ENCODE results near the gene COLEC11. TPM values are rescaled to one million over a fixed set of nuclear protein-coding genes. Genes with fewer than 3 reads are reported as not detected.

Gene COLEC11
- total and polyA plus RNA-seq, 10 of the 15 experiments (the other 5 are each of a cell fraction or from before 2014, with no cell fraction given): 0.08 to 0.74 (median 0.14) TPM; not detected in 4

- TF ChIP-seq CBX3 (IDR thresholded peaks at IDR 0.05; ENCODE audit: borderline replicate concordance, low read depth) (no peak), SRF (IDR thresholded peaks at IDR 0.05; ENCODE audit: low read depth in 2 of 2, low read length in 2 of 2) (peak in 1 of 2 experiments; percentile 85; a peak in 3 of 4 replicates), HSF1 (IDR thresholded peaks at IDR 0.05; ENCODE audit: low read depth, low read length) (no peak), MYB (IDR thresholded peaks at IDR 0.05; ENCODE audit: borderline replicate concordance, low read depth, low read length) (no peak), ETV6 (conservative IDR thresholded peaks at IDR 0.05 in 1 of 2, IDR thresholded peaks at IDR 0.05 in 1 of 2; ENCODE audit: borderline replicate concordance in 1 of 2, low read depth in 1 of 2) (peak in 1 of 2 experiments; percentile 16; a peak in 1 of 4 replicates), NFYB (IDR thresholded peaks at IDR 0.05; ENCODE audit: insufficient read depth, low read depth, low read length) (no peak), CEBPB (IDR thresholded peaks at IDR 0.05; ENCODE audit: borderline replicate concordance in 1 of 2, low read depth in 2 of 2, low read length in 2 of 2) (no peak), YBX1 (IDR thresholded peaks at IDR 0.05) (no peak), SREBF1 (IDR thresholded peaks at IDR 0.05; ENCODE audit: low read length) (no peak), MEF2B (IDR thresholded peaks at IDR 0.05; ENCODE audit: partially characterized antibody, poor library complexity, severe bottlenecking) (no peak), RAD21 (IDR thresholded peaks at IDR 0.05; ENCODE audit: insufficient read depth, low read depth, low read length) (no peak), DPF2 (IDR thresholded peaks at IDR 0.05) (peak; percentile 55; the same call in 1 of the 2 replicates), RB1 (IDR thresholded peaks at IDR 0.05; ENCODE audit: borderline replicate concordance) (peak; percentile 42; the same call in 1 of the 2 replicates), CBFB (IDR thresholded peaks at IDR 0.05; ENCODE audit: low read depth) (peak; percentile 57; the same call in 1 of the 2 replicates), NR2F1 (conservative IDR thresholded peaks at IDR 0.05) (peak; percentile 93), CHD1 (IDR thresholded peaks at IDR 0.05; ENCODE audit: low read depth, low read length) (no peak)
- TF ChIP-seq, protein P1, sequence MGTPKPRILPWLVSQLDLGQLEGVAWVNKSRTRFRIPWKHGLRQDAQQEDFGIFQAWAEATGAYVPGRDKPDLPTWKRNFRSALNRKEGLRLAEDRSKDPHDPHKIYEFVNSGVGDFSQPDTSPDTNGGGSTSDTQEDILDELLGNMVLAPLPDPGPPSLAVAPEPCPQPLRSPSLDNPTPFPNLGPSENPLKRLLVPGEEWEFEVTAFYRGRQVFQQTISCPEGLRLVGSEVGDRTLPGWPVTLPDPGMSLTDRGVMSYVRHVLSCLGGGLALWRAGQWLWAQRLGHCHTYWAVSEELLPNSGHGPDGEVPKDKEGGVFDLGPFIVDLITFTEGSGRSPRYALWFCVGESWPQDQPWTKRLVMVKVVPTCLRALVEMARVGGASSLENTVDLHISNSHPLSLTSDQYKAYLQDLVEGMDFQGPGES (IDR thresholded peaks at IDR 0.05): no peak; the same call in 1 of the 2 replicates
- TF ChIP-seq, protein P2, sequence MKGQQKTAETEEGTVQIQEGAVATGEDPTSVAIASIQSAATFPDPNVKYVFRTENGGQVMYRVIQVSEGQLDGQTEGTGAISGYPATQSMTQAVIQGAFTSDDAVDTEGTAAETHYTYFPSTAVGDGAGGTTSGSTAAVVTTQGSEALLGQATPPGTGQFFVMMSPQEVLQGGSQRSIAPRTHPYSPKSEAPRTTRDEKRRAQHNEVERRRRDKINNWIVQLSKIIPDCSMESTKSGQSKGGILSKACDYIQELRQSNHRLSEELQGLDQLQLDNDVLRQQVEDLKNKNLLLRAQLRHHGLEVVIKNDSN (IDR thresholded peaks at IDR 0.05; ENCODE audit: borderline replicate concordance, extremely low read length, insufficient read depth, low read depth, low read length): peak; percentile 27
- TF ChIP-seq, protein P3, sequence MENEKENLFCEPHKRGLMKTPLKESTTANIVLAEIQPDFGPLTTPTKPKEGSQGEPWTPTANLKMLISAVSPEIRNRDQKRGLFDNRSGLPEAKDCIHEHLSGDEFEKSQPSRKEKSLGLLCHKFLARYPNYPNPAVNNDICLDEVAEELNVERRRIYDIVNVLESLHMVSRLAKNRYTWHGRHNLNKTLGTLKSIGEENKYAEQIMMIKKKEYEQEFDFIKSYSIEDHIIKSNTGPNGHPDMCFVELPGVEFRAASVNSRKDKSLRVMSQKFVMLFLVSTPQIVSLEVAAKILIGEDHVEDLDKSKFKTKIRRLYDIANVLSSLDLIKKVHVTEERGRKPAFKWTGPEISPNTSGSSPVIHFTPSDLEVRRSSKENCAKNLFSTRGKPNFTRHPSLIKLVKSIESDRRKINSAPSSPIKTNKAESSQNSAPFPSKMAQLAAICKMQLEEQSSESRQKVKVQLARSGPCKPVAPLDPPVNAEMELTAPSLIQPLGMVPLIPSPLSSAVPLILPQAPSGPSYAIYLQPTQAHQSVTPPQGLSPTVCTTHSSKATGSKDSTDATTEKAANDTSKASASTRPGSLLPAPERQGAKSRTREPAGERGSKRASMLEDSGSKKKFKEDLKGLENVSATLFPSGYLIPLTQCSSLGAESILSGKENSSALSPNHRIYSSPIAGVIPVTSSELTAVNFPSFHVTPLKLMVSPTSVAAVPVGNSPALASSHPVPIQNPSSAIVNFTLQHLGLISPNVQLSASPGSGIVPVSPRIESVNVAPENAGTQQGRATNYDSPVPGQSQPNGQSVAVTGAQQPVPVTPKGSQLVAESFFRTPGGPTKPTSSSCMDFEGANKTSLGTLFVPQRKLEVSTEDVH (IDR thresholded peaks at IDR 0.05; ENCODE audit: low read depth, partially characterized antibody): peak; percentile 64
- TF ChIP-seq, protein P4, sequence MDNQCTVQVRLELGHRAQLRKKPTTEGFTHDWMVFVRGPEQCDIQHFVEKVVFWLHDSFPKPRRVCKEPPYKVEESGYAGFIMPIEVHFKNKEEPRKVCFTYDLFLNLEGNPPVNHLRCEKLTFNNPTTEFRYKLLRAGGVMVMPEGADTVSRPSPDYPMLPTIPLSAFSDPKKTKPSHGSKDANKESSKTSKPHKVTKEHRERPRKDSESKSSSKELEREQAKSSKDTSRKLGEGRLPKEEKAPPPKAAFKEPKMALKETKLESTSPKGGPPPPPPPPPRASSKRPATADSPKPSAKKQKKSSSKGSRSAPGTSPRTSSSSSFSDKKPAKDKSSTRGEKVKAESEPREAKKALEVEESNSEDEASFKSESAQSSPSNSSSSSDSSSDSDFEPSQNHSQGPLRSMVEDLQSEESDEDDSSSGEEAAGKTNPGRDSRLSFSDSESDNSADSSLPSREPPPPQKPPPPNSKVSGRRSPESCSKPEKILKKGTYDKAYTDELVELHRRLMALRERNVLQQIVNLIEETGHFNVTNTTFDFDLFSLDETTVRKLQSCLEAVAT (IDR thresholded peaks at IDR 0.05): peak; percentile 50; the same call in 1 of the 2 replicates
These were observed 36.5 kb upstream of the COLEC11 start, which contains the start of gene RNASEH1 (continued) for GRCh38 chr2:3558205-3559014.

All from GM12878 (cell line).